GM12892 (cell line): ENCODE data around the gene C2CD4C.

Experiments
- DNase-seq: peaks from one replicate; pipeline ENCODE4 v3.0.0; 2011; ENCODE audit not compliant: insufficient read length
- FAIRE-seq: peaks from 2 replicates; lab custom pipeline; 2011; peaks lifted over from hg19 to GRCh38; lab: Jason Lieb, UNC
- POLR2A ChIP-seq: IDR thresholded peaks from 2 replicates; pipeline ENCODE4 v1.6.1; 2011; ENCODE audit warnings: low read depth, low read length, control low read depth
- POLR2AphosphoS5 ChIP-seq: IDR thresholded peaks from 2 replicates; pipeline ENCODE4 v1.6.1; 2011; ENCODE audit warnings: low read depth, low read length, control low read depth
- TAF1 ChIP-seq: IDR thresholded peaks from 2 replicates; pipeline ENCODE4 v1.6.1; 2011; ENCODE audit warnings: low read depth, mild to moderate bottlenecking, control low read depth, low read length, borderline replicate concordance

C2CD4C gene

GRCh38 chr19:379796-380195 is 29.2 kb downstream of the C2CD4C start:
- DNase-seq (no peak), FAIRE-seq (no peak)
- TF ChIP-seq TAF1: no peak
- TF ChIP-seq POLR2AphosphoS5: no peak
- TF ChIP-seq POLR2A: no peak

GRCh38 chr19:378706-379105 is 30.2 kb downstream of the C2CD4C start:
- DNase-seq (no peak), FAIRE-seq (no peak)
- TF ChIP-seq POLR2AphosphoS5 (no peak), TAF1 (no peak), POLR2A (no peak)

- no peak for TF ChIP-seq POLR2AphosphoS5
- TF ChIP-seq POLR2A: no peak
- TF ChIP-seq TAF1: no peak
- FAIRE-seq: no peak
- DNase-seq: no peak
These were observed 31.0 kb downstream of the C2CD4C start for GRCh38 chr19:377801-378581.

GRCh38 chr19:376111-376470 is 32.9 kb downstream of the C2CD4C start:
- DNase-seq (no peak), FAIRE-seq (no peak)
- TF ChIP-seq POLR2AphosphoS5: no peak
- no peak for TF ChIP-seq TAF1
- no peak for TF ChIP-seq POLR2A

GRCh38 chr19:375395-376110 is 33.4 kb downstream of the C2CD4C start:
- TF ChIP-seq POLR2A (no peak), POLR2AphosphoS5 (no peak), TAF1 (no peak)
- DNase-seq: no peak
- no peak for FAIRE-seq

GRCh38 chr19:374886-375235 is 34.1 kb downstream of the C2CD4C start:
- FAIRE-seq: no peak

GRCh38 chr19:374183-374885 is 34.6 kb downstream of the C2CD4C start:
- FAIRE-seq (no peak), DNase-seq (no peak)
- TF ChIP-seq TAF1 (no peak), POLR2AphosphoS5 (no peak), POLR2A (no peak)

More at GRCh38 chr19:374886-375235, 34.1 kb downstream of the C2CD4C start:
- TF ChIP-seq POLR2A (no peak), TAF1 (no peak)
- DNase-seq: no peak

GRCh38 chr19:373391-374182 is 35.4 kb downstream of the C2CD4C start:
- FAIRE-seq (no peak), DNase-seq (no peak)
- TF ChIP-seq TAF1 (no peak), POLR2A (no peak), POLR2AphosphoS5 (no peak)

- DNase-seq: no peak
- no peak for FAIRE-seq
- TF ChIP-seq TAF1 (no peak), POLR2A (no peak), POLR2AphosphoS5 (no peak)
These were observed 36.5 kb downstream of the C2CD4C start for GRCh38 chr19:372306-372890.

GRCh38 chr19:371501-372168 is 37.3 kb downstream of the C2CD4C start:
- no peak for TF ChIP-seq TAF1
- TF ChIP-seq POLR2A: no peak
- TF ChIP-seq POLR2AphosphoS5: no peak
- FAIRE-seq (no peak), DNase-seq (no peak)
